GM10847 (cell line): Measurements from ENCODE around the gene CBLN2.

Experiments used
- POLR2A ChIP-seq: IDR thresholded peaks from 2 replicates; pipeline ENCODE4 v1.6.1; 2011; ENCODE audit not compliant: insufficient read length; ENCODE audit errors: extremely low read depth

The CBLN2 gene

GRCh38 chr18:72544092-72544886, at the start of gene CBLN2:
TSS of gene CBLN2 (minus strand) at chr18:72544342. CDS start at chr18:72542160, 2,182 bp downstream.
- TF ChIP-seq POLR2A: no peak

DNA sequence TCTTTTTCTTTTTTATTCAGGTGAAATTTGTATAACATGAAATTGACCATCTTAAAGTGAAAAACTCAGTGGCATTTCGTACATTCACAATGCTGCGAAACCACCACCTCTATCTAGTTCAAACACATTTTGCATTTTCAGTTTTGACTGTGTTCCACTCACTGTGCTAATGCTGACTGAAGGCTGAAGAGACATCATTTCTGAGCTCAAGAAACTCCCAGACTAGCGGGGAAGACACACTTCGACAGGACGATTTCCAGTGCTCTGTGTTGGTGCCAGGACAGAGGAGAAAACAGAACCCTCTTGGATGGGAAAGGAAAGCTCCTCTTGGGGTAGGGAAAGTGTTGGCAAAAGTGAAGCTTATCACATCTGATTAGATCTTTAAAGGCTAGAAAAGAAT, 44.2 kb upstream of the CBLN2 start:
- no peak for TF ChIP-seq POLR2A

DNA sequence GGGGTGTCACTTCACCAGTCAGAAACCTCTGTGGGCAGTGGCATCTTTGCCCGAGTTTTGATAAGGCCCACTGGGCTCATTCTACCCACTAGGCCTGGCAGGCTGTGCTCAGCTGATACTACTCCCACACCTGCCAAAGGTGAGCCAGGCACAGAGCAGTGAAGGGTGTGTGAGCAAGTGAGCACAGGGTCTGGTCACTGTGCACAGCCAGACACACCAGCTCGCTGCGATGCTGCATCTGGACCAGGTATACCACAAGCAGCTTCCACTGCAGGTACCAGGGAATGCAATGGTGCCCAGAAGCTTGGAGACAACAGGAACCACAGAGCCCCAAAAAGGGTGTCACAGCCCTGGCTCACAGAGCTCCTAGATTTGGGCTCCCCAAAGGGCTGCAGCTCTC, 40.6 kb upstream of the CBLN2 start:
- TF ChIP-seq POLR2A: no peak

DNA sequence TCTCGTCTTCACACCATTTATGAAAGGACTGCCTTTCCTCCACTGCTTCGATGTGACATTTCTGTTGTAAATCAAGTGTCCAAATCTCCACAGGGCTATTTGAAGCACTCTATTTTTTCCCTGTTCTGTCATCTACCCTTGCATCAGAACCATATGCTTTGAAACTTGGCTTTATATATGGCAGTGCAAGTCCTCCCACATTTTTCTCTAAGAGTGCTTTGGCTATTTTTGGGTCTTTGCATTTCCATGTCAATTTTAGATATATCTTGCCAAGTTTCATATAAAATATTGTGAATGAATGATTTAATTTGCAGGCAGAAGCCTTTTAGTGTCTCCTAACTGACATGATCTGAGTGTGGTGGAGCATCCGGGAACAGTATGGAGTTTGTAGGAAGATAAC, 37.8 kb upstream of the CBLN2 start:
- no peak for TF ChIP-seq POLR2A

DNA sequence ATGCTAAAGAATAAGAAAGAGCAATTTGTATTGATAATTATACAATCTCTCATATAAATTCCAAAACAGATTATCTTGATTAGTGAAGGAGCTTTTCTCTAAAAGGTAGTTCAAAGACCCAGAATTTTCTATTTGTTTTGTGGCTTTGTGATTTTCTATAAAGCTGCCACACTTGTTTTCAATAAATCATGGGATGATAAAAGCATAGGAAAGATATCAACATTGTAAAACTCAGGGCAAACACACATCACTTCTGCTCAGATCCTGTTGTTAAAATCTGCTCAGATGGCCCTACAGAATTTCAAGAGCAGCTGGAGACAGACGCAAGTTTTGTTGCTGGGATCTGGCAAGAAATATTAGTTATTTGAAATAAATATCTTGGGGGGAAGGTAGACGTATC, 28.8 kb upstream of the CBLN2 start:
- no peak for TF ChIP-seq POLR2A

- no peak for TF ChIP-seq POLR2A
Observed at GRCh38 chr18:72566290-72566689, 22.1 kb upstream of the CBLN2 start.

- TF ChIP-seq POLR2A: no peak
Observed at GRCh38 chr18:72555968-72556367, 11.8 kb upstream of the CBLN2 start.

- no peak for TF ChIP-seq POLR2A
Observed at GRCh38 chr18:72555101-72555500, 11.0 kb upstream of the CBLN2 start.

DNA sequence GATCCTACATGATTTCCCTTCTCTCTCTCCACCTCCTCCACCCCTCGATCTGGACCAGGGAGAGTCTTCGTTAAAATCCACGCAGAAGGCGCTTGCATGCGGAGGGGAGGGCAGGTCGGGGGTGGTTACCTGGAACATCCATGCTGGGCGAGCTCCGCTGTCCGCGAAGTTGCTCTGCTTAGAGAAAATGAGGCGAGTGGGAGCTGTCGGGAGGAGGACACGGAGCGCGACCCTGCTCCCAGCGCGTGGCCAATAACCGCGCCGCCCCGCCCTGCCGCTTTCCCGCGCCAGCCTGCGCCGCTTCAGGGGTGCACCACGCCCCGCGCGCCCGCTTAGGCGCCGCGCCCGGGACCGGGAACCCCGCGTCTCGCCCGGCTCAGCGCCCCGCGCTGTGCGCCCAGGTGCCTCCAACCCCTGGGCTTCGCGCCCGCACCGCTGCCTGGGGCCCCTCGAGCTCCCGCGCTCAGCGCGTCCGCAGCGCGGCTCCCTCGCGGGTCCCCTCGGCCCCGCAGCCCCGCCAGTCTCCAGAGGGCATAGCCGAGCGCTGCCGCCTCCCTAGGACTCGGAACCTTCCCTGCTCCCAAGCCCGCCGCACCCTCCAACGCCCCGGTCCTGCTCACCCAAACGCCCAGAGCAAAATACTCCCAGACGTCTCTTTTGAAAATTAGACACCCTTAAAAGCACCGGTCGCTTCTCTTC, 636 bp downstream of the CBLN2 start:
- no peak for TF ChIP-seq POLR2A

DNA sequence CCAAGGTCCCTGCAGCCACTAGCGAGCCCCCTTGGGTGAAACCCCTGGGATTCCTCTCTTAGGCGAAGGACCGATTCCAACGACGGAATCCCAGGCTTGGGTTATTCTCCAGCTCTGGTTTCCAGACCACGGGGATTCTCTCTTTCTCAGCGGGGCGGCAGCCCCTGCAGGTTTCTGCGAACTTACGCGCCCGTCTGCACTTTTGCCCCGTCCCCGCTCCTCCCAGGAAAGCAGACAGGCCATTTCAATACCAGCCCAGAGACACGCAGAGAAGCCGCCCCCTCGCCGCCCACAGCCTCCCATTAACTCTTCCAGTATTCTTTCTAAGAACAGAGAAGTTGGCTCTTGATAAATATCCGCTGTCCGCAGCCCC, 1.2 kb downstream of the CBLN2 start:
- TF ChIP-seq POLR2A: no peak

GRCh38 chr18:72542342-72542741, 1.8 kb downstream of the CBLN2 start:
- no peak for TF ChIP-seq POLR2A

DNA sequence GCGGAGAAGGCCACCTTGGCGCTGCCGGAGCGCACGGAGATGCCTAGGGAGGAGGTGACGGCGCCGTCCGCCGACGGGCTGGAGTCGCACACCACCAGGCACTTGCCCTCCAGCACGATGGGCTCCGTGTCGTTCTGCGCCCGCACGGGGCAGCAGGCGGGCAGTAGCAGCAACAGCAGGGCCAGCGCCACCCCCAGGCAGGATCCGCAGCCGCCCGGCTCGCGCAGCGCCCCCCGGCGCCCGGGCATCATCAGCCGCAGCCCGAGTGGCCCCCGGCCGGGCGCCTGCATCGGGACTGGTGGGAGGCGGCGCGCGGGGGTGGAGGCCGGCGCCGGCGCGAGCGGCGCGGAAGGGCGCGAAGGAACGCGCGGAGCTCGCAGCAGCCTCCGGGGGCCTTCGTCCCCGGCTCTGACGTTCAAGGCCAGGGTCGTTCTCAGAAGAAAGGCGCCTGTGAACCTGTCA, 2.2 kb downstream of the CBLN2 start:
- TF ChIP-seq POLR2A: no peak

DNA sequence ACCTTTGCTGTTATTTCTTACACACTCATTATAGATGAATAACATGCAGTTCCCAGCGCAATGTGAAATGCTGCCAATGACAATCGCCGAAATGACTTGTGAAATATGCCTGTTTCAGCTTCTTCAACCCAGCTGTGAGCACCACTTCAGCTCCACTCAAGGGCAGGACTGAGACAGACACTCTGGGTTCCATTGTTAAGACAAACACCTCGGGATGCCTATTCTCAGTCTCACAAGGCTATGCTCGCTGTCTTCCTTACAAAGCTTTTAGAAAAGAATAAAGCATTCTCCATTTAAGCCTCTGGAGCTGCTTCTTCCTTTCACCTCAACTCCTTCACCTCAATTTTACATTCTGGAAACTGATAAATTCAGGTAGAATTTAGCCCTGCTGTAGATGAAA, 4.2 kb downstream of the CBLN2 start:
- no peak for TF ChIP-seq POLR2A

GRCh38 chr18:72530622-72531021, 13.5 kb downstream of the CBLN2 start:
- no peak for TF ChIP-seq POLR2A

DNA sequence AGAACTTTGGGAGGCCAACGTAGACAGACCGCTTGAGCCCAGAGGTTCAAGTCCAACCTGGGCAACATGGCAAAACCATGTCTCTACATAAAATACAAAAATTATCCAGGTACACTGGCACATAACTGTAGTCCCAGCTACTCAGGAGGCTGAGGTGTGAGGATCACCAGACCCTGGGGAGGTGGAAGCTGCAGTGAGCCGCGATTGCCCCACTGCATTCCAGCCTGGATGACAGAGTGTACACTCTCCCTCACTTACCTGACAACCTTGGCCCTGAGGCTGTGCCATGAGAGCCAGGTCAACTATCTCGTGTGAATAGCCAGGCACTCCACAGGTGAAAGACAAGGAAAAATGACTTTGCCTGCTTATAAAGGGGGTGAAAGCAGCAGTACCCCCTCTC, 39.3 kb downstream of the CBLN2 start:
- no peak for TF ChIP-seq POLR2A

GRCh38 chr18:72502671-72503431, 41.3 kb downstream of the CBLN2 start:
- TF ChIP-seq POLR2A: no peak
